Loucy (cell line): ENCODE results near the gene RHOA.

Experiments used
- H2AFZ ChIP-seq: fragments of 200-600 bp; sonication (generic); 2 replicates; pipeline ENCODE4 v1.6.0; 2016; ENCODE audit warnings: antibody characterized with exemption, mild to moderate bottlenecking, low read length, moderate library complexity
- H3F3A ChIP-seq: fragments of 200-600 bp; 2 replicates; pipeline ENCODE4 v1.6.0; 2016; ENCODE audit warnings: antibody characterized with exemption, low read depth, mild to moderate bottlenecking
- H3K27me3 ChIP-seq: fragments of 200-600 bp; sonication (generic); 2 replicates; pipeline ENCODE4 v1.6.1; 2014; ENCODE audit warnings: low read length, mild to moderate bottlenecking; ENCODE audit not compliant: insufficient read depth, poor library complexity, severe bottlenecking
- H3K36me3 ChIP-seq: fragments of 200-600 bp; sonication (generic); 2 replicates; pipeline ENCODE4 v1.6.1; 2016; ENCODE audit warnings: low read length; ENCODE audit not compliant: insufficient read depth
- H3K4me1 ChIP-seq: fragments of 200-600 bp; sonication (generic); 2 replicates; pipeline ENCODE4 v1.5.1; 2014; ENCODE audit warnings: low read length, mild to moderate bottlenecking; ENCODE audit not compliant: insufficient read depth, poor library complexity, severe bottlenecking
- H3K4me2 ChIP-seq: fragments of 200-600 bp; sonication (generic); 2 replicates; pipeline ENCODE4 v1.6.0; 2014; ENCODE audit warnings: antibody characterized with exemption, low read length, low read depth, mild to moderate bottlenecking; ENCODE audit not compliant: poor library complexity, severe bottlenecking
- H3K4me3 ChIP-seq: fragments of 200-600 bp; sonication (generic); 2 replicates; pipeline ENCODE4 v1.5.1; 2014; ENCODE audit warnings: low read length, mild to moderate bottlenecking, mixed read lengths; ENCODE audit not compliant: poor library complexity, severe bottlenecking
- H3K79me2 ChIP-seq: fragments of 200-600 bp; sonication (generic); 2 replicates; pipeline ENCODE4 v1.6.1; 2014; ENCODE audit warnings: low read length; ENCODE audit not compliant: insufficient read depth
- H3K9ac ChIP-seq: fragments of 200-600 bp; sonication (generic); 2 replicates; pipeline ENCODE4 v1.6.0; 2014; ENCODE audit warnings: mild to moderate bottlenecking, low read depth, low read length, moderate library complexity; ENCODE audit not compliant: poor library complexity, severe bottlenecking
- H3K9me2 ChIP-seq: fragments of 200-600 bp; sonication (generic); replicated peaks from 2 replicates; pipeline ENCODE4 v1.6.1; 2016; ENCODE audit warnings: low read depth, low read length, mixed read lengths
- H3K9me3 ChIP-seq: fragments of 200-600 bp; sonication (generic); 2 replicates; pipeline ENCODE4 v1.6.1; 2014; ENCODE audit warnings: mild to moderate bottlenecking, antibody characterized with exemption, low read length, low read depth; ENCODE audit not compliant: insufficient read depth
- H4K20me1 ChIP-seq: fragments of 200-600 bp; sonication (generic); 2 replicates; pipeline ENCODE4 v1.6.0; 2014; ENCODE audit warnings: antibody characterized with exemption, low read length, mild to moderate bottlenecking; ENCODE audit not compliant: insufficient read depth, poor library complexity, severe bottlenecking
- CTCF ChIP-seq: fragments of 200-600 bp; sonication (generic); conservative IDR thresholded peaks from 2 replicates; pipeline ENCODE4 v1.5.1; 2014; ENCODE audit warnings: mild to moderate bottlenecking, antibody characterized with exemption, low read length
- EZH2phosphoT487 ChIP-seq: fragments of 200-600 bp; IDR thresholded peaks from 2 replicates; pipeline ENCODE4 v1.6.1; 2018; ENCODE audit warnings: antibody characterized with exemption, mild to moderate bottlenecking, moderate library complexity, borderline replicate concordance

RHOA gene

GRCh38 chr3:49456466-49456865 is 44.7 kb upstream of the RHOA start:
- Histone ChIP-seq H3K4me1 (no peaks in the 10 kb centered on the region), H3K79me2 (no peaks in the 10 kb centered on the region), H2AFZ (no peak overlapping the region), H3K9me2 (no peaks in the 10 kb centered on the region), H3F3A (no peaks in the 10 kb centered on the region), H3K27me3 (no peaks in the 10 kb centered on the region), H3K9me3 (no peaks in the 10 kb centered on the region), H3K4me2 (no peak overlapping the region), H3K9ac (no peak overlapping the region), H4K20me1 (no peaks in the 10 kb centered on the region), H3K4me3 (no peak overlapping the region), H3K36me3 (no peaks in the 10 kb centered on the region)
- TF ChIP-seq CTCF (no peak), EZH2phosphoT487 (no peak)

- Histone ChIP-seq H3K79me2 (no peaks in the 10 kb centered on the region), H3K36me3 (no peaks in the 10 kb centered on the region), H3F3A (no peaks in the 10 kb centered on the region), H3K4me1 (no peaks in the 10 kb centered on the region), H3K4me3 (no peak overlapping the region), H4K20me1 (no peaks in the 10 kb centered on the region), H3K27me3 (no peaks in the 10 kb centered on the region), H3K9ac (no peak overlapping the region), H2AFZ (no peak overlapping the region), H3K9me2 (no peaks in the 10 kb centered on the region), H3K9me3 (no peaks in the 10 kb centered on the region), H3K4me2 (no peak overlapping the region)
- TF ChIP-seq EZH2phosphoT487: no peak
- TF ChIP-seq CTCF: no peak
These were observed 43.3 kb upstream of the RHOA start for GRCh38 chr3:49454898-49455681.

GRCh38 chr3:49454458-49454857 is 42.7 kb upstream of the RHOA start:
- Histone ChIP-seq H3K4me3 (no peak overlapping the region), H2AFZ (no peak overlapping the region), H3K9me2 (no peaks in the 10 kb centered on the region), H3K36me3 (no peaks in the 10 kb centered on the region), H3K27me3 (no peaks in the 10 kb centered on the region), H4K20me1 (no peaks in the 10 kb centered on the region), H3K4me2 (no peak overlapping the region), H3K79me2 (no peaks in the 10 kb centered on the region), H3K4me1 (no peaks in the 10 kb centered on the region), H3K9ac (no peak overlapping the region), H3K9me3 (no peaks in the 10 kb centered on the region), H3F3A (no peaks in the 10 kb centered on the region)
- TF ChIP-seq CTCF: peak; percentile 56
- TF ChIP-seq EZH2phosphoT487: no peak
